ENCODE data around the gene ADARB2.

- no peak for TF ChIP-seq EP300 (IDR thresholded peaks at IDR 0.05)
- TF ChIP-seq POLR2A (IDR thresholded peaks at IDR 0.05) = no peak
- no peak for TF ChIP-seq CTCF (IDR thresholded peaks at IDR 0.05)
These were observed 553.6 kb downstream of the ADARB2 start for GRCh38 chr10:1183701-1184100.
